Measurements from ENCODE around the gene ARHGEF39.
"Not testable (repeated sequence)": the region's sequence is repeated elsewhere in the genome, so short reads cannot be mapped to it uniquely, and the experiment has no call there.

Gene ARHGEF39

DNA sequence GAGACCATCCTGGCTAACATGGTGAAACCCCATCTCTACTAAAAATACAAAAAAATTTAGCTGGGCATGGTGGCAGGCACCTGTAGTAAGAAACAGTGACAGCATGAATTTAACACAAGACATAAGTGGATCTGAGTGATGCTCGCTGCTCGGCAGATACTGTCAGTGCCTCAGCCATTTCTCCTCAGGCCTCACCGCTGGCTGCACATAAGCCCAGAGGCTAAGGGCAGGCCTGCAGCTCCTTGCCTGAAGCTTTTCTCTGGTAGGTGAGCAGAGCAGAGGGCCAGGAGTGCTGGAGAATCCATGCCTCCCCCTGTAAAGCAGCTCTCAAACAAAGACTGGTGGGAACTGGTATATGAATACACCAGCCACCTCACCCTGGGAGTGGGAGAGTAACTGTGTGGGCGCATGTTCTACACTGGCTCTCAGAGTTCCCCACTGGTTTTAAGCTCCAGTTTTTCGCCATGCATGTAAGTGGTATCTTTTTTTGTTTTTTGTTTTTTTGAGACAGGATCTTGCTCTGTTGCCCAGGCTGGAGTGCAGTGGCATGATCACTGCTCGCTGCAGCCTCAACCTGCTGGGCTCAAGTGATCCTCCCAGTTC is 36.5 kb downstream of the ARHGEF39 start:
- DNase-seq, result no peak

DNA sequence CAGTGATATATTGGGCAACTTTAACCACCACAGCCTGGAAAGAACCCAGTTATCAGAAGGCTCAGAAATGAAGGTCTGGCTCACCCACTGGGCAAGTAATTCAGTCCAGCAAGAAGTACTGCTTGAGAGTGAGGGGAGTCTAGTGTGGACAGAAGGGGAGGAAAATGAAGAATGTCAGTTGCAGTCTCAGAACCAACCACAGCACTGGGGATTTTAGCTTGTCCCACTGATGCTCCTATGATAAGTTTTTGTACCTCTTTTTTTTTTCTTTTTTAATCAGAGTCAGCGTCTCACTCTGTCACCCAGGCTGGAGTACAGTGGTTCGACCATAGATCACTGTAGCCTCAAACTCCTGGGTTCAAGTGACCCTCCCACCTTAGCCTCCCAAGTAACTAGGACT is 37.4 kb downstream of the ARHGEF39 start:
- no peak for DNase-seq

DNA sequence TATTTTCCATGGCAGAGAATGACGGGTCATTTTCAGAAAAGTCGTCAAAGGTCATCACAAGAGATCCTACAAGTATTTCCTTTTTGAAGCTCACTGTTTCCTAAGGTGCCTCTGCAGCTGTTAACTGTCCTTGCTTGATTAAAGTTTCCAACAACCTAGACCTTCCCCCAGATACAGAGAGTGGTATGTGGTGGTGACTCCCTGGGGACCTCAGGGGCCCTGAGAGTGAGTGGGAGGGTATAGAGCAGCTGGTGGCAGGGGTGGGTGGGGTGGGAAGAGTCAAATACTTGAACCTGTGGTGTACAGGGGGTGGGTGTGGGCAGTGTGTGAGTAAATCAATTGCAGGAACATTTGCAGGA is 45.2 kb downstream of the ARHGEF39 start:
- no peak for DNase-seq

- no peak for DNase-seq
Measured at GRCh38 chr9:35618854-35619799, 45.9 kb downstream of the ARHGEF39 start.

GRCh38 chr9:35618325-35618727 is 46.7 kb downstream of the ARHGEF39 start, which contains the start of gene CD72:
Gene CD72, minus strand, starts transcription at chr9:35618413. Its CDS starts 110 bp downstream, at chr9:35618303.
- peak in 1 of 58 donors; percentile 18 for DNase-seq

GRCh38 chr9:35617548-35617947 is 47.4 kb downstream of the ARHGEF39 start:
- DNase-seq, result no peak

GRCh38 chr9:35616681-35617459 is 48.1 kb downstream of the ARHGEF39 start:
- DNase-seq, result peak in 9 of 58 donors; percentile 7 to 30 (median 22)

DNA sequence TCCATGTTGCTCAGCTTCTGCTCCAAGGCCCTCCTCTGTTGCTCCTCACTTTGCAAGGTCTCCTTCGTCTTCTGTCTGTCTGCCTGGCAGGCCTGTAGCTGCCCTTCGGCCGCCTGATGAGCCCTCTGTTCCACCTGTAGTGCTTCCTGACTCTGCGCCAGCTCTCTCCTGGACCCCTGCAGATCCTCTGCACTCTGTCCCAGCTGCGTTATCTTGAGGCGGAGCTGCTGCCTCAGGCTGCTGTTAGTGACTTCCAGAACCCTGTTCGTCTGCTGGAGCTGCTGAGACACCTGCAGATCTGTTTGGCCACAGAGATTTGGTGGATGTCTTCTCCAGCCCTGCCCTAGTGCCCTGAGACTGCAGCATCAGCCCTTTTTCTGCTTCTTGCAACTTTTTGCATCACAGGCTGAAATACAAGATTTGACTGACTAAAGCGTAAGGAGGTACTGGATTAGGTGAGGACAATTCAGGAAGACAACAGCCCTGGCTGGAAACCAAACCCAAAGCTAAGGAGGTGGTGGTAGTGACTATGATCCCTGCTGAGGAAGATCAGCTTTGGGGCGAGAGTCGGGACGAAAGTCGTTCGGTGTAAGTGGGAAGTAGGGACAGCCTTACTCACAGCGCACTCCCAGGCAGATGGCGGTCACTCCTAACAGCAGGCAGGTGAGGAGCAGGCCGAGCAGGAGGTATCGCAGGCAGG is 48.9 kb downstream of the ARHGEF39 start:
- DNase-seq, result no peak

DNA sequence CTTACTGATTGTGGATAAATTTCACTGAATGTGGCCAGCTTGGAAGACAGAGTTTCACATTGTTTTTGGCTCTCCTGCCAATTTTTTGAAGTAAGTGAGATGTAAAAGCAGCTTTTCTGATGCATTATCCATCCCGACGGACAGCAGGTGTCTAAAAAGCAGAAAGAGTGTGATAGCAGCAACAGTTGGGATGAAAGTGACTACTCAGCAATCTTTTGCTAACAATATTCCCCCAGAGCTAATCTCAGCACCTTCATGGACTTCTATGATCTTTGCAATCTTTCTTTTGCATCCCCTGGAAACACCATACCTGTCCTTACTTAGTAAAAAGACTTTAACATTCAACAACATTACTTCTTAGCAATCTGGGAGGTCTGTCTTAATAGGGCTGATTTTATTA is 52.2 kb downstream of the ARHGEF39 start:
- no peak for DNase-seq

DNA sequence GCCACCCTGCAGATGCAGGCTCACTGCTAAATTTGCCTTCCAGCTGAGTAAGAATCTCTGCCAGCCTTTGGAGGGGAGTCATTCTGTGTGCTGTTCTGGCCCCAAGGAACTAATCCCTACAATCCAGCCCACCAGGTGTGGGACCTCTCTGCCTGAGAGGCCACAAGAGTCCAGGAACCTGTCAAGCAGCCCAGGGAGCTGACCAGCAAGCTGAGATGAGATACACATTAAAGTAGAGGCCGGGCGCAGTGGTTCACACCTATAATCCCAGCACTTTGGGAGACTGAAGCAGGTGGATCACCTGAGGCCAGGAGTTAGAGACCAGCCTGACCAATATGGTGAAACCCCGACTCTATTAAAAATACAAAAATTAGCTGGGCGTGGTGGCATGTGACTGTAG is 52.9 kb downstream of the ARHGEF39 start:
- not testable (repeated sequence) for DNase-seq

- peak in 20 of 58 donors; percentile 8 to 59 (median 24) for DNase-seq
Measured at GRCh38 chr9:35611230-35611797, 53.7 kb downstream of the ARHGEF39 start.

GRCh38 chr9:35609820-35610163 is 55.2 kb downstream of the ARHGEF39 start:
- DNase-seq, result no peak

All from anterior cingulate cortex (tissue), 58 donors.